NCI-H2107 treated with DMSO at 0.1 percent for 48 hours (cell line): ENCODE data around the gene C10orf67.

Experiments
- DNase-seq: peaks from one replicate; lab custom pipeline; 2025; ENCODE audit not compliant: unreplicated experiment; lab: John Stamatoyannopoulos, UW

Gene C10orf67

GRCh38 chr10:23199768-23200511, 144.7 kb downstream of the C10orf67 start:
- no peak for DNase-seq

DNA sequence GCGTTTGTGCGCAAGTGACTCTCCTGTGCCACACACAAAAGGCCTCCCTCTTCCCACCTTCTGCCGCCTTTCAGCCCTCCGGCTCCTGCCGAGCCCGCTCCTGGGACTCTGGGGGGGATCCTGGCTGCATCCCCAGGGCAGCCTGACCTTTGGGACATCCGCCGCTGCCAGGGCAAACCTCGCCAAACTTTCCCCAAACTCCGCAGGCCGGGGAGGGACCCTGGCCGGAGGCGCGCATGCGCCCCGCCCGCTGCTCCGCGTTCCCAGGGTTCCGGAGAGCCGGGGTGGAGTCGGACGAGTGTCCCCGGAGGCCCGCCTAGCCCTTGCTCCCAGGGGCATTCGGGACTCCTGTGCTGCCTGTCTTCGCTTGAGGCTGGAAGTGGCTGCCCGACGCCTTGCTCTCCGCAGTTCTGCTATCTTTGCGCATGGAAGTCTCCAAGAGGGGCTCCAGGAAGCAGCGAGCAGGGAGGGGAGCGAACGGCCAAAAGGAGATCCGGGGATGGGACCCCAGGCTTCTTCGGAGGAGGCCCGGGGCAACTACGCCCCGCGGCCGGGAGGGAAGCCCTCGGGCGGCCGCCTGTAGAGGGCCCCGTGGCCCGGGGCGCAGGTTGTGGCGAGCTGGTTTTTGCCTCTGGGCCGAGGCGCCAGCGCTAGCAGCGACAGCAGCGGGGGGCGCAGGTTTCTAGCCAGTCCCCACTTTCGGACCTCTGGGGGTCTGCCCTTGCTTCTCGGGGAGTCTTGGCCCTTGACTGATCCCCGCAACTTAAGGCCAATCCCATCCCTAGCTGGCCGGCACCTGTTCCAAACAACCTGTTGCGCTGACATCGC, 145.4 kb downstream of the C10orf67 start:
- DNase-seq, result no peak

- DNase-seq, result no peak
Measured at GRCh38 chr10:23198610-23198939, 146.0 kb downstream of the C10orf67 start.

DNA sequence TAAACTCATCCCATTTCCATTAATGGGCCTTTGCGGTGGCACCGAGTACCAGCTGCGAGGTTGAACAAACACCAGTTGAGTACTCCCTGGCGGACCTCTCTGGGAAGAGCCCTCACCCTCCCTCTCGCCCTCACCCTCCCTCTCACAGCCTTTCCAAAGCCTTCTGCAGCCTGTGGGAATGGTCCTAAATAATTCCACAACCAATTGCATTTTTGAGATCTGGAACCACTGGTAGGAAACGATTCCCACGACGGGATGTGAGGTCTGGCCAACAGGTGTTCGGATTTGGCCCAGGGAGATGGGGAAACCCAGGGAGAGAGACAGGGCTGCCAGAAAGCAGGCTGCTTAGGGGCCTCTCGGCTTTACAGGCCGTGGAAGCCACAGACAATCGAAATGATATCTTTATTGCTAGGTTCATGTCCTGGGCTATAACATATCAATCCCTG, 147.2 kb downstream of the C10orf67 start:
- DNase-seq, result peak; percentile 5

- no peak for DNase-seq
Measured at GRCh38 chr10:23196915-23197314, 147.7 kb downstream of the C10orf67 start.

DNA sequence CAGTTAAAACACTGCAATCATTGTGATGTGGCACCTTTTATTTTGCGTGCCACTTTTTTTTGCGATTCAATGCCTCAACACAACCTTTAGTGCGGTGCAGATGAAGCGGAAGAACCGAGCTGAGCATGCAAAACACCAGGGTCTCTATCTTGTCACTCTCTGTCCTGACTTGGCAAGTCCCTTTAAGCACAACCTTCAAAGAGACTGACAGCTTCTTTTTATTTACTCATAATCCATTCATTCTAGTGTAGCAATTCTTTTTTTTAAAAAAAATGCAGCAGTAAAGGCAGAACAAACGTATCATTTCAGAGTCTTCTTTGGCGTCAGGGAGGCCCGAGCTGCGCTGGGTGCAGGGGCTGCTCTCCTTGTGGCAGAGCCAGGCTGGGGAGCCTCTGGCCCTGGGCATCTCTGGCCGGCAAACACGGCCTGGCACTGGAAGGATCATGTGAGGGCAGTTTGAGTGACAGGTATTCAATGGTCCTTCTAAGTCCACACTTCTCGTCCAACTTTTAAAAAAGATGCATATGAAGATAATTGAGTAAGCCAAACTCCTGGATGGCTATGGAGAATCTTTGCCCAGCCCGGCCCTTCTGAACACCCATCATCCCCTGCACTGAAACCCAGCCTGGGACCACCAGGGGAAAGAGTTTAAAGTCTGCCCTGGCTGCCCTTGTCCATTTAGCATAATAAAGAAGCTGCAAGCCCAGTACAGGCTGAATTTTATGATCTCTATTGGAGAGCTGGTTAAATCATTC, 148.6 kb downstream of the C10orf67 start:
- no peak for DNase-seq

DNA sequence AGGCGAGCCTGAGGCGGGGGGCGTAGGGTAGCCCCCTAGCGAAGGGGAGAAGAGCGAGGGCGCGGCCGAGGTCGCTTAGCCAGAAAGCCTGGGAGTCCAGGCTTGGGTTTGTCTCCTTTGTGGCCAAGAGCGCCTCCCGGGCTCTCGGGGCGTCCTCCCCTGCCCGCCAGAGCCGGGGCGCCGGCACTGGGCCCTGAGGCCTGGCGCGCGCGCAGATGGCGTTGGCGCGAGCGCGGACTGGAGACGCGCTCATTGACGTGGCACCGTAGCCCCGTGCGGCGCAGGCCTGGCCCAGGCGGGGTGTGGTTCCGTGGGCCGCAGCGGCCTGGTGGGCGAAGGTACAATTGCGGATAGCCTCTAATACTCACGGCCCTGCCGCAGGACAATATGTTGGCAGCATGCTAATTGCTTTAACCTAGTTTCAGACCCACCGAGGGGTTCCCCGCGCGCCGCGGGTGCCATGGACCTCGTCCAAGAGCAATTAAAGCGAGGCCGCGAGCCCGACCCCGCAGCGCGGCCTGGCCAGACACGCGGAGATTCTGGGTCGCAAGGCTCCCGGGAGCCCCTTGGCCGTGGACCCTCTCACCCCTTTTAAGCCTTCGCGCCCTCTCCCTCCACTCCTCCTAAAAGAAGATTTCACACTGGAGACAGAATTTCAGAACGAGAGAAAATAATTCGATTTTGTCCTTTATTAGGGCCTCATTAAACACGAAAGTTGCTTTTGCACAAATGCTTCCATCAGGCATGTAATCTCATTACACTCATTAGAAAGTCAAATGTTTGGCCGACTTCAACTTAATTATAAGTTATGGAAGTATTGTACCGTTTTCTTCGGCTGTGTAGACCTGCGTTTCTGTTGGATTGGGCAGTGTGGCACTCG, 149.4 kb downstream of the C10orf67 start:
- DNase-seq, result no peak

DNA sequence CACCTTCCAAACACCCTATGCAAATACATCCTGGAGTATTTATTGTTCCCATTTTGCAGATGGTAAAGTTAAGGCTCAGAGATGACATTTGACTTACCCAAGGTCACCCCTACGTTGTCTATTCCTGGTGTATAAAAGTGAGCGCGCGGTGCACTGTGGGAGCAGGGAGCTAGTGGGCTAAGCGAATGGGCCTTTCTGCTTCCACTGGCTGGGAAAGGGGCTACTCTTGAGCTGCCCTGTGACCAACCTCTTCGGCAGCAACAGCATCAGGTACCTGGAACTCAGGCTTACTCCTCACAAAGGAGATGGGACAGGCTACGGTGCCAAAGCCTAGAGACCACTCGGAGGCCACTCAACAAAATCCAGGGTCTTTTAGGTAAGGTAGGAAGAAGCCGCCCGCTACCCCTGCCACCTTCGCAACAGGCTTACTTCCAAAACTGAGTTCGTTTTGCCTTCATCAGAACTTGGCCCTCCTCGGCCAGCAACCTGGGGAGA, 150.1 kb downstream of the C10orf67 start:
- DNase-seq, result no peak

DNA sequence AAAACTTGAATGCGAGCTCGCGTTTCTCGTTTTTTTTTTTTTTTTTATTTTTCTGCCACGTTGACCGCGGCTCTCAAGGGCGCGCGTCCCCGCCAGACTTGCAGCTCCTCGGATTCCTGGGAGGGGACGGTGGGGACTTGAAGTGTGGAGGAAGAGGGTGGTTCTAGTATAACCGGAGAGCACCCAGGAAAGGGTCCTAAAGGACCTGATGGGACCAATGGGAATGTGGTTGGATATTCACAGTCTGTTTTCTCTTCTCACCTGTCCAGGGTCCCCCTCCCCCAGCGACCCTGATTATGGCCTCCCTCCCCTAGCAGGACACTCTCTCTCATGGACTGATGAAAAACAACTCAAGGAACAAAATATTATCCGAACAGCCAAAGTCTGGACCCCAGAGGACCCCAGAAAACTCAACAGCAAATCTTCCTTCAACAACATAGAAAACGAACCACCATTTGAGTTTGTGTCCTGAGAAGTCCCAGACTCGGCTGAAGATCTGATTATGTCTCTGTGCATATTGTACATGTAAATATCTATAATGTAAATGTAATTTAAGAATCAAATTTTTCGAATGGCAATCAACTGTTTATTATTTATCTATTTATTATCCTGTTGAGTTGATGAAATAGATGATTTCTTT, 151.0 kb downstream of the C10orf67 start:
- DNase-seq, result no peak

GRCh38 chr10:23192712-23193434, 151.7 kb downstream of the C10orf67 start:
- DNase-seq, result no peak

DNA sequence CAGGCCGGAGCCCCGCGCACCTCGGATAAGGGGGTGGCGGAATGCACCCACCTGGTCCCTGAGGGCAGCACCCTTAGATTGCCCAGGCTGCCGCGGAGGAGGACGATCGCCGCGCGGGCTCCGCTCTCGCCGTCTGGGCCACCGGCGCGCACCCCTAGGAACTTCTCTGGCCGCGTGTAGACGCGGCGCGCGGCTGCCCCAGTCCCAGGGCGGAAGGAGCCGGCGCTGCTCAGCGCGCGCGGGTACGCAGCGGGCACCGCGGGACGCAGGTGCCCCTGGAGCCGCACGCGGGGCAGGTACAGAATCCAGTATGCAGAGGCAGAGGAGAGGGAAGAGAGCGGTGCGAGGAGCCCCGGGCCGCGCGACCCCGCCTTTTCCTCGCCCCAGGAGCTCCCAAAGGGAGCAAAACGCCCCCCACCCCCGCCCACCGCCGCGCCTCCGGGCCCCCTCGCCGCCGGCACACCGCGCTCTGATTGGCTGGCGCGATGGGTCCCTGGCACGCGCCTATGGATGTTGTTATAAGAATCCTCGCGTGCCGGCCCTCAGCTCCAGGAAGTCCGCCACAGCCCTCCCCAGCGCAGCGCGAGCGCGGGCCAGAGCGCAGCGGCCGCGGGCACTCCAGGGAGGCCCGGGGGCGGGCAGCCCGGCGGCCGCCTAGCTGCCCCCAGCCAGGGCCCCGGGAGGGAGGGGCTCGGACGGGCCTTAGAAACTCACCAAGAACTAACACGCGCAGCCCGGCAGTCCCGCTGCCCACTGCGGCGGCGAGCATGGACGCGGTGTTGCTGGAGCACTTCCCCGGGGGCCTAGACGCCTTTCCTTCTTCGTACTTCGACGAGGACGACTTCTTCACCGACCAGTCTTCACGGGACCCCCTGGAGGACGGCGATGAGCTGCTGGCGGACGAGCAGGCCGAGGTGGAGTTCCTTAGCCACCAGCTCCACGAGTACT, 152.6 kb downstream of the C10orf67 start, which contains the start of gene PTF1A:
PTF1A (plus strand) TSS at position 549 of the 948 bp plus-strand sequence; CDS start at position 768, 219 bp downstream.
- no peak for DNase-seq

- no peak for DNase-seq
Measured at GRCh38 chr10:23190872-23191763, 153.5 kb downstream of the C10orf67 start.

GRCh38 chr10:23189024-23189423, 155.6 kb downstream of the C10orf67 start:
- DNase-seq, result no peak

DNA sequence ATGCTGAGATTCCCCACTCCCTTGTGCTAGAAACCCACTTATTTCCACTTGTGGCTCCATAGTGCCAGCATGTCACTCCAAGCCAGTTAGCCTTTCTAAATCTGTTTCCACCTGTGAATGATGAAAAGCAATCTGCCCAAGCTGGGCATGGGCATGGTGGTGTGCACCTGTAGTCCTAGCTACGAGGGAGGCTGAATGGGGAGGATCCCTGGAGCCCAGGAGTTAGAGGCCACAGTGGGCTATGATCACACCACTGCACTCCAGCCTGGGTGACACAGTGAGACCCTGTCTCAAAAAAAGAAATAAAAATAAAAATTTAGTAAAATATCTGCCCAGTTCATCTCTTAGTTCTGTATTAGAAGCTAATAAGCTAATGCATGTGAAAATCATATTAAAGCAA, 157.4 kb downstream of the C10orf67 start:
- DNase-seq, result no peak

DNA sequence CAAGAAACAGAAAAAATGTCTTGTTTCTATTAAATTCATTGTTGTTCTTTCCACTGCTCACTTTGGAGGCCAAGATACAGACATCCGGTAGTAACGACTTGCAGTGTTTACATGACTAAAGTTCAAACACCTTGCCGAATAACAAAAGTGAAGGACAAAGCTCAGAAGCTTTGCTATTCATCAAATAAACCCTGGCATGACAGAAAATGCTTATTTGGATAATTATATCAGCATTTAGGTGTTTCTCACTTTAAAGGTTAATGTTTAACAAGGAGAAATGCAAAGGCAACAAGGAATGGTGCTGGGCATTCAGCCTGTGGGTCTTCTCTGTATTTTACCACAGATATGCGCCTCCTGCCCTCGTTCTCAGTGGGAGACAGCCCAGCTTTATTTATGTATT, 157.9 kb downstream of the C10orf67 start:
- no peak for DNase-seq

- no peak for DNase-seq
Measured at GRCh38 chr10:23186178-23186577, 158.4 kb downstream of the C10orf67 start.

- DNase-seq, result no peak
Measured at GRCh38 chr10:23174977-23175512, 169.6 kb downstream of the C10orf67 start.
